DND-41 (cell line): ENCODE results near the gene TSPEAR.

Source experiments
- CTCF ChIP-seq: IDR thresholded peaks from 2 replicates; pipeline ENCODE4 v1.5.1; 2012; ENCODE audit warnings: borderline replicate concordance, low read length, moderate library complexity, mild to moderate bottlenecking; ENCODE audit not compliant: poor library complexity, severe bottlenecking; ENCODE audit errors: extremely low read depth
- EZH2 ChIP-seq: IDR thresholded peaks from 3 replicates; pipeline ENCODE4 v1.6.1; 2012; ENCODE audit warnings: borderline replicate concordance, low read depth, mild to moderate bottlenecking, moderate library complexity, low read length, inconsistent platforms; ENCODE audit not compliant: severe bottlenecking

GRCh38 chr21:44533891-44534627 is 177.3 kb downstream of the TSPEAR start:
- no peak for TF ChIP-seq CTCF
- no peak for TF ChIP-seq EZH2
